Measurements from ENCODE around the gene STRA6.

STRA6 gene

GRCh38 chr15:74226761-74227540, 24.4 kb upstream of the STRA6 start:
- TF ChIP-seq CTCF (conservative IDR thresholded peaks at IDR 0.05; ENCODE audit: low read length) = no peak
- H3K4me3 ChIP-seq (ENCODE audit: low read length) = no peak overlapping the region
- no peak for DNase-seq (ENCODE audit: low read depth)

GRCh38 chr15:74225928-74226327, 23.3 kb upstream of the STRA6 start:
- TF ChIP-seq CTCF (conservative IDR thresholded peaks at IDR 0.05; ENCODE audit: low read length) = no peak
- no peak for DNase-seq (ENCODE audit: low read depth)
- H3K4me3 ChIP-seq (ENCODE audit: low read length) = no peak overlapping the region

- DNase-seq (ENCODE audit: low read depth) = no peak
- H3K4me3 ChIP-seq (ENCODE audit: low read length) = no peak overlapping the region
- TF ChIP-seq CTCF (conservative IDR thresholded peaks at IDR 0.05; ENCODE audit: low read length) = no peak
These were observed 19.9 kb upstream of the STRA6 start for GRCh38 chr15:74222240-74223119.

GRCh38 chr15:74221399-74222239, 19.0 kb upstream of the STRA6 start:
- no peak for TF ChIP-seq CTCF (conservative IDR thresholded peaks at IDR 0.05; ENCODE audit: low read length)
- DNase-seq (ENCODE audit: low read depth) = no peak
- H3K4me3 ChIP-seq (ENCODE audit: low read length) = no peak overlapping the region

GRCh38 chr15:74220475-74221248, 18.1 kb upstream of the STRA6 start:
- no peak for TF ChIP-seq CTCF (conservative IDR thresholded peaks at IDR 0.05; ENCODE audit: low read length)
- H3K4me3 ChIP-seq (ENCODE audit: low read length) = no peak overlapping the region
- no peak for DNase-seq (ENCODE audit: low read depth)
